NCI-H460 (cell line): ENCODE results near the gene SSB. TPM values are rescaled to one million over a fixed set of nuclear protein-coding genes. Genes with fewer than 3 reads are reported as not detected.

ENCODE experiments used
- total RNA-seq: library from RNA; depleted of rRNA; stranded (reverse); fragments of >200 nt; shearing (Covaris generic); gene quantifications from 2 replicates; pipeline ENCODE4 v1.2.3, GENCODE V29; 2014; rRNA removed

SSB gene
- total RNA-seq, 1 experiment from 2014 or later: 197 TPM

Other genes starting within 250 kb of the SSB start
- gene FASTKD1, start 225.0 kb upstream of the SSB start, total RNA-seq: 38.4 and 45.4 TPM in 2 replicates
- gene PPIG, start 214.5 kb upstream of the SSB start, total RNA-seq: 32.0 and 34.0 TPM in 2 replicates
- gene CFAP210, start 104.5 kb upstream of the SSB start, total RNA-seq: 0.12 and 0.20 TPM in 2 replicates
- gene PHOSPHO2, start 104.4 kb upstream of the SSB start, total RNA-seq: 3.8 and 5.5 TPM in 2 replicates
- gene KLHL23, start 65.0 kb upstream of the SSB start, total RNA-seq: 19.6 and 26.1 TPM in 2 replicates
- gene METTL5, start 26.0 kb downstream of the SSB start, total RNA-seq: 154 and 170 TPM in 2 replicates
- gene UBR3, start 28.6 kb downstream of the SSB start, total RNA-seq: 23.8 and 25.5 TPM in 2 replicates